Measurements from ENCODE around the gene KCTD8. TPM values are rescaled to one million over a fixed set of nuclear protein-coding genes. Genes with fewer than 3 reads are reported as not detected.
"Not testable (repeated sequence)": the region's sequence is repeated elsewhere in the genome, so short reads cannot be mapped to it uniquely, and the experiment has no call there.

The KCTD8 gene
- polyA plus RNA-seq, 1 donor from 2014 or later: 0.71 TPM

GRCh38 chr4:44181491-44182349 lies 266.9 kb downstream of the KCTD8 start:
- not testable (repeated sequence) for H3K79me2 ChIP-seq (replicated peaks; ENCODE audit: insufficient read depth, low read length); H3K27me3 ChIP-seq (ENCODE audit: insufficient read depth, low read depth, low read length); H3F3A ChIP-seq (ENCODE audit: insufficient read depth, low read length, poor library complexity, severe bottlenecking); H3K4me2 ChIP-seq (ENCODE audit: low read length); H3K36me3 ChIP-seq (ENCODE audit: insufficient read depth, low read length); H3K9ac ChIP-seq (ENCODE audit: low read length); H2AFZ ChIP-seq (ENCODE audit: low read depth, low read length); H4K20me1 ChIP-seq (ENCODE audit: insufficient read depth); H3K4me3 ChIP-seq (ENCODE audit: low read length); H3K9me3 ChIP-seq (ENCODE audit: low read length); H3K27ac ChIP-seq (ENCODE audit: low read length); H3K9me2 ChIP-seq (ENCODE audit: insufficient read depth, low read length)

DNA sequence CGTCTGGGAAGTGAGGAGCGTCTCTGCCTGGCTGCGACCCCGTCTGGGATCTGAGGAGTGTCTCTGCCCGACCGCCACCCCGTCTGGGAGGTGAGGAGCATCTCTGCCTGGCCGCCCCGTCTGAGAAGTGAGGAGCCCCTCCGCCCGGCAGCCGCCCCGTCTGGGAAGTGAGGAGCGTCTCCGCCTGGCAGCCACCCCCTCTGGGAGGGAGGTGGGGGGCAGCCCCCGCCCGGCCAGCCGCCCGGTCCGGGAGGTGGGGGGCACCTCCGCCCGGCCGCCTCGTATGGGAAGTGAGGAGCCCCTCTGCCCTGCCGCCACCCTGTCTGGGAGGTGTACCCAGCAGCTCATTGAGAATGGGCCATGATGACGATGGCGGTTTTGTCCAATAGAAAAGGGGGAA lies 280.8 kb downstream of the KCTD8 start:
- H3K4me2 ChIP-seq (ENCODE audit: low read length); H3K79me2 ChIP-seq (replicated peaks; ENCODE audit: insufficient read depth, low read length); H3K36me3 ChIP-seq (ENCODE audit: insufficient read depth, low read length); H3K9me2 ChIP-seq (ENCODE audit: insufficient read depth, low read length); H2AFZ ChIP-seq (ENCODE audit: low read depth, low read length); H4K20me1 ChIP-seq (ENCODE audit: insufficient read depth); H3K27me3 ChIP-seq (ENCODE audit: insufficient read depth, low read depth, low read length); H3K9me3 ChIP-seq (ENCODE audit: low read length); H3K27ac ChIP-seq (ENCODE audit: low read length); H3K9ac ChIP-seq (ENCODE audit: low read length); H3K4me3 ChIP-seq (ENCODE audit: low read length); H3F3A ChIP-seq (ENCODE audit: insufficient read depth, low read length, poor library complexity, severe bottlenecking): not testable (repeated sequence)

DNA sequence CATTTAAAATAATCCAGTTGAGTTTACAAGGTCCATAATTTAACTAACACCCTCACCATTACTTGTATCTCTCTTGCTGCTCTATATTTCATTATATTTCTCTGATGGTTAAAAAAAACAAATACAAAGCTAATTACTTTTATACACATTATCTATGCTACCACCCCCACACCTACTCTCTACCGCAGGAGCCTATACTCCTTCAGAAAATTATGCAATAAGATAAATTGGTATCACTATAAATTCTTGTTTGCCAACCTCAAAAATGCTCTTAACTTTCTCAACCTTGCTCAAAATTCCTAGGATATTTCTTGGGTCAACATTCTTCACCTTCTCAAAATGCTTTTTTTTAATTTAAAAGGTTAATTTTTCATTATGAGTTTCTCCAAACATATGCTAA lies 282.7 kb downstream of the KCTD8 start:
- Histone ChIP-seq H4K20me1 (ENCODE audit: insufficient read depth) (no peaks in the 10 kb centered on the region), H3K27me3 (ENCODE audit: insufficient read depth, low read depth, low read length) (no peaks in the 10 kb centered on the region), H2AFZ (ENCODE audit: low read depth, low read length) (no peak overlapping the region), H3K79me2 (replicated peaks; ENCODE audit: insufficient read depth, low read length) (no peaks in the 10 kb centered on the region), H3K9ac (ENCODE audit: low read length) (no peak overlapping the region), H3F3A (ENCODE audit: insufficient read depth, low read length, poor library complexity, severe bottlenecking) (no peaks in the 10 kb centered on the region), H3K4me2 (ENCODE audit: low read length) (no peak overlapping the region), H3K9me2 (ENCODE audit: insufficient read depth, low read length) (no peaks in the 10 kb centered on the region), H3K27ac (ENCODE audit: low read length) (no peak overlapping the region), H3K4me3 (ENCODE audit: low read length) (no peak overlapping the region), H3K36me3 (ENCODE audit: insufficient read depth, low read length) (no peaks in the 10 kb centered on the region), H3K9me3 (ENCODE audit: low read length) (no peaks in the 10 kb centered on the region)
- TF ChIP-seq SMC3 (conservative IDR thresholded peaks at IDR 0.05; ENCODE audit: poor library complexity) (no peak), RAD21 (conservative IDR thresholded peaks at IDR 0.05) (no peak), TAF1 (IDR thresholded peaks at IDR 0.05; ENCODE audit: low read depth) (no peak), POLR2AphosphoS5 (IDR thresholded peaks at IDR 0.05) (no peak), MXI1 (conservative IDR thresholded peaks at IDR 0.05; ENCODE audit: poor library complexity, severe bottlenecking) (no peak), CTCF (IDR thresholded peaks at IDR 0.05; ENCODE audit: poor library complexity, severe bottlenecking) (no peak), EZH2 (IDR thresholded peaks at IDR 0.05; ENCODE audit: borderline replicate concordance, insufficient read depth, low read length, poor library complexity, severe bottlenecking) (no peak), REST (IDR thresholded peaks at IDR 0.05; ENCODE audit: borderline replicate concordance) (no peak), EP300 (conservative IDR thresholded peaks at IDR 0.05; ENCODE audit: poor library complexity, severe bottlenecking) (no peak)
